Measurements from ENCODE around the gene ACAA2.

GRCh38 chr18:49842656-49843055, 29.3 kb upstream of the ACAA2 start:
- TF ChIP-seq POLR2AphosphoS5 (IDR thresholded peaks at IDR 0.05; ENCODE audit: low read depth) = no peak
- TF ChIP-seq GABPA (IDR thresholded peaks at IDR 0.05; ENCODE audit: low read depth) = no peak
- no peak for TF ChIP-seq CTCF (IDR thresholded peaks at IDR 0.05; ENCODE audit: insufficient read depth, low read length)
- no peak for TF ChIP-seq REST (IDR thresholded peaks at IDR 0.05; ENCODE audit: insufficient replicate concordance, low read depth)
- TF ChIP-seq SPI1 (IDR thresholded peaks at IDR 0.05; ENCODE audit: borderline replicate concordance, low read depth) = no peak
